Neural cell (in vitro differentiated cells): ENCODE measurements around the gene DPYSL4. TPM values are rescaled to one million over a fixed set of nuclear protein-coding genes. Genes with fewer than 3 reads are reported as not detected.

Experiments used
- H2AFZ ChIP-seq: fragments of 200-600, 300-800 bp; sonication (generic), shearing (Covaris generic); 2 replicates; pipeline ENCODE4 v1.6.0; 2014; ENCODE audit warnings: low read depth, mild to moderate bottlenecking, antibody characterized with exemption, low read length, moderate library complexity
- H3F3A ChIP-seq: fragments of 200-600 bp; shearing (Covaris generic); 2 replicates; pipeline ENCODE4 v1.6.1; 2016; ENCODE audit warnings: mild to moderate bottlenecking, moderate library complexity, mixed read lengths, antibody characterized with exemption, low read length; ENCODE audit not compliant: insufficient read depth, poor library complexity, severe bottlenecking
- H3K27ac ChIP-seq: fragments of 200-600, 300-800 bp; sonication (generic), shearing (Covaris generic); 2 replicates; pipeline ENCODE4 v1.5.1; 2014; ENCODE audit warnings: mild to moderate bottlenecking, low read length, moderate library complexity
- H3K27me3 ChIP-seq: fragments of 300-800, 200-600 bp; sonication (generic), shearing (Covaris generic); 2 replicates; pipeline ENCODE4 v1.6.0; 2014; ENCODE audit warnings: mild to moderate bottlenecking, low read depth, low read length, moderate library complexity; ENCODE audit not compliant: insufficient read depth
- H3K36me3 ChIP-seq: fragments of 300-800, 200-600 bp; sonication (generic), shearing (Covaris generic); 2 replicates; pipeline ENCODE4 v1.5.1; 2014; ENCODE audit warnings: mild to moderate bottlenecking, antibody characterized with exemption, low read length, moderate library complexity; ENCODE audit not compliant: insufficient read depth
- H3K4me2 ChIP-seq: fragments of 300-800, 200-600 bp; sonication (generic), shearing (Covaris generic); 2 replicates; pipeline ENCODE4 v1.6.0; 2014; ENCODE audit warnings: mild to moderate bottlenecking, low read length
- H3K4me3 ChIP-seq: fragments of 300-800, 200-600 bp; sonication (generic), shearing (Covaris generic); 2 replicates; pipeline ENCODE4 v1.5.1; 2014; ENCODE audit warnings: mild to moderate bottlenecking, low read length, moderate library complexity
- H3K79me2 ChIP-seq: fragments of 200-600 bp; shearing (Covaris generic); replicated peaks from 2 replicates; pipeline ENCODE4 v1.6.0; 2014; ENCODE audit warnings: mild to moderate bottlenecking, low read length, moderate library complexity; ENCODE audit not compliant: insufficient read depth
- H3K9ac ChIP-seq: fragments of 300-800, 200-600 bp; sonication (generic), shearing (Covaris generic); 2 replicates; pipeline ENCODE4 v1.6.1; 2016; ENCODE audit warnings: mild to moderate bottlenecking, low read length, mixed read lengths
- H3K9me2 ChIP-seq: fragments of 200-600 bp; shearing (Covaris generic); 2 replicates; pipeline ENCODE4 v1.6.1; 2016; ENCODE audit warnings: mild to moderate bottlenecking, low read length, mixed read lengths; ENCODE audit not compliant: insufficient read depth
- H3K9me3 ChIP-seq: fragments of 200-600, 300-800 bp; sonication (generic), shearing (Covaris generic); 2 replicates; pipeline ENCODE4 v1.6.1; 2016; ENCODE audit warnings: mild to moderate bottlenecking, mixed run types, low read length, moderate library complexity, mixed read lengths
- H4K20me1 ChIP-seq: fragments of 200-600 bp; shearing (Covaris generic); 2 replicates; pipeline ENCODE4 v1.6.1; 2016; ENCODE audit warnings: mild to moderate bottlenecking, mixed run types; ENCODE audit not compliant: insufficient read depth
- CTCF ChIP-seq: fragments of 450-650 bp; IDR thresholded peaks from 2 replicates; pipeline ENCODE4 v1.5.1; 2014; ENCODE audit warnings: antibody characterized with exemption, mild to moderate bottlenecking, moderate library complexity; ENCODE audit not compliant: poor library complexity, severe bottlenecking
- EP300 ChIP-seq: fragments of 450-650 bp; conservative IDR thresholded peaks from 2 replicates; pipeline ENCODE4 v1.6.1; 2014; ENCODE audit warnings: antibody characterized with exemption, mild to moderate bottlenecking, moderate library complexity; ENCODE audit not compliant: poor library complexity, severe bottlenecking
- EZH2 ChIP-seq: fragments of 200-600, 300-800 bp; shearing (Covaris generic), sonication (generic); IDR thresholded peaks from 2 replicates; pipeline ENCODE4 v1.6.1; 2014; ENCODE audit warnings: antibody characterized with exemption, low read length, borderline replicate concordance, mild to moderate bottlenecking; ENCODE audit not compliant: insufficient read depth, poor library complexity, severe bottlenecking
- MXI1 ChIP-seq: fragments of 450-650 bp; conservative IDR thresholded peaks from 2 replicates; pipeline ENCODE4 v1.6.1; 2014; ENCODE audit warnings: antibody characterized with exemption, mild to moderate bottlenecking; ENCODE audit not compliant: poor library complexity, severe bottlenecking
- POLR2AphosphoS5 ChIP-seq: IDR thresholded peaks from 2 replicates; pipeline ENCODE4 v1.6.1; 2012
- RAD21 ChIP-seq: fragments of 450-650 bp; conservative IDR thresholded peaks from 2 replicates; pipeline ENCODE4 v1.6.1; 2014; ENCODE audit warnings: antibody characterized with exemption, mild to moderate bottlenecking, moderate library complexity
- REST ChIP-seq: IDR thresholded peaks from 2 replicates; pipeline ENCODE4 v1.6.1; 2012; ENCODE audit warnings: borderline replicate concordance
- SMC3 ChIP-seq: fragments of 450-650 bp; conservative IDR thresholded peaks from 2 replicates; pipeline ENCODE4 v1.6.1; 2014; ENCODE audit warnings: antibody characterized with exemption, mild to moderate bottlenecking, moderate library complexity; ENCODE audit not compliant: poor library complexity
- TAF1 ChIP-seq: IDR thresholded peaks from 2 replicates; pipeline ENCODE4 v1.6.1; 2012; ENCODE audit warnings: low read depth
- polyA plus RNA-seq: library from polyadenylated mRNA; depleted of rRNA; stranded (reverse); fragments of >200 nt; gene quantifications from 2 replicates; pipeline ENCODE4 v1.2.3, GENCODE V29; 2014

DPYSL4 gene
- polyA plus RNA-seq, 1 donor from 2014 or later = 116 TPM

GRCh38 chr10:132179551-132180392 lies 7.0 kb upstream of the DPYSL4 start:
- H3K9me3 ChIP-seq = no peaks in the 10 kb centered on the region
- TF ChIP-seq MXI1 (no peak), EP300 (no peak)
- no peak overlapping the region for H3K27ac ChIP-seq
- H4K20me1 ChIP-seq = no peaks in the 10 kb centered on the region
- no peak overlapping the region for H3K4me3 ChIP-seq
- H3K27me3 ChIP-seq = peaks cover 8% of the 10 kb centered on the region
- H3K9me2 ChIP-seq = no peaks in the 10 kb centered on the region
- no peaks in the 10 kb centered on the region for H3F3A ChIP-seq
- no peaks in the 10 kb centered on the region for H3K36me3 ChIP-seq
- H3K4me2 ChIP-seq = no peak overlapping the region
- no peak overlapping the region for H3K9ac ChIP-seq
- no peaks in the 10 kb centered on the region for H3K79me2 ChIP-seq
- no peak overlapping the region for H2AFZ ChIP-seq

- no peaks in the 10 kb centered on the region for H3K9me2 ChIP-seq
- no peak overlapping the region for H3K9ac ChIP-seq
- peaks cover 18% of the 10 kb centered on the region for H3K27me3 ChIP-seq
- H3K27ac ChIP-seq = no peak overlapping the region
- no peaks in the 10 kb centered on the region for H3F3A ChIP-seq
- no peaks in the 10 kb centered on the region for H3K9me3 ChIP-seq
- TF ChIP-seq EZH2 = no peak
- TF ChIP-seq POLR2AphosphoS5 = no peak
- TF ChIP-seq MXI1 = no peak
- TF ChIP-seq SMC3 = no peak
- TF ChIP-seq EP300 = no peak
- no peak for TF ChIP-seq REST
- TF ChIP-seq RAD21 = no peak
- no peak for TF ChIP-seq CTCF
- no peak for TF ChIP-seq TAF1
- no peak overlapping the region for H3K4me2 ChIP-seq
- H2AFZ ChIP-seq = no peak overlapping the region
- H3K79me2 ChIP-seq = no peaks in the 10 kb centered on the region
- H4K20me1 ChIP-seq = no peaks in the 10 kb centered on the region
- no peak overlapping the region for H3K4me3 ChIP-seq
- H3K36me3 ChIP-seq = no peaks in the 10 kb centered on the region
These were observed 6.0 kb upstream of the DPYSL4 start for GRCh38 chr10:132180736-132181135.
